ENCODE results near the gene INTS11. TPM values are rescaled to one million over a fixed set of nuclear protein-coding genes. Genes with fewer than 3 reads are reported as not detected.

INTS11 gene
- total and polyA plus RNA-seq, 10 of the 15 experiments (the other 5 are each of a cell fraction or from before 2014, with no cell fraction given), result 2.5 to 117 (median 77.7) TPM

DNA sequence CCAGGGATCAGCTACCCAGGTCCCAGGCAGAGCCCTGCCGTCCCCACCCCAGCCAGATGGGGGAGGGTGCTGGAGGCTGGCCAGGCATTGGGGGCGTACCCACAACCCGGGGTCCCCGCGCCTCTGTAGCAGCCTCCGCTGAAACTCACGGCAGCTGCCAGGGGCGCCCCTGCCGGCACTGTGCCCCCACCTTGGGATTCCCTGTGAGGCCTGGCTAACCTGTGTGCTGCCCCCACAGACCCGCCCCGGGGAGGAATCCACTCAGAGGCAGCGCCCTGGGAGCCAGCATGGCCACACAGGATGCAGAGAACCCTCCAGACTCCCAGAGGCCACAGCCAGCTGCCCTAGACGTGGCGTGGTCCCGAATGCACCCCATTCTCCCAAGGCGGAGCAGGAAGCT is 20.9 kb upstream of the INTS11 start:
- 85% methylated on average over 16 of the region's 16 CpGs for WGBS (ENCODE audit: insufficient coverage, insufficient replicate concordance, low lambda C conversion rate, missing lambda C conversion rate)
- no peaks in the 10 kb centered on the region for H3K9me3 ChIP-seq (replicated peaks; ENCODE audit: control insufficient read depth, insufficient read depth, low read length)
- intact Hi-C loops (cut with micrococcal nuclease; ENCODE audit: unreplicated experiment), result no loop called here
- ChIA-PET CTCF (interaction anchor here (1.4 kb wide), 1 partner anchor 96 kb away, joined by 3 read pairs; no protein-coding TSS in a partner anchor), POLR2A (no interaction called here), RAD21 (ENCODE audit: unreplicated experiment) (no interaction called here), SMC1A (ENCODE audit: uncharacterized antibody, unreplicated experiment) (no interaction called here)
- no peak overlapping the region for H3K4me2 ChIP-seq (ENCODE audit: control insufficient read depth, insufficient read depth)
- no peak for ATAC-seq
- no peaks in the 10 kb centered on the region for H4K20me1 ChIP-seq (ENCODE audit: control insufficient read depth, insufficient read depth)
- H3K9ac ChIP-seq (ENCODE audit: control insufficient read depth, insufficient read depth, low read length), result no peak overlapping the region
- no peak overlapping the region for H3K4me3 ChIP-seq
- no peak for DNase-seq (ENCODE audit: low read depth, low spot score)
- no peak overlapping the region for H2AFZ ChIP-seq (ENCODE audit: control insufficient read depth, low read depth, low read length)
- in situ Hi-C loops (cut with MboI), result no loop called here
- no peaks in the 10 kb centered on the region for H3K27me3 ChIP-seq (replicated peaks in 1 of 2; ENCODE audit: control insufficient read depth in 2 of 2, insufficient read depth in 2 of 2, low read length in 1 of 2)
- no peak for FAIRE-seq
- H3K27ac ChIP-seq (ENCODE audit: control insufficient read depth, insufficient read depth), result no peak overlapping the region
- BruUV-seq (replicated peaks), result no TSS peak
- peaks cover 0 to 3% of the 10 kb centered on the region in 2 experiments for H3K36me3 ChIP-seq (ENCODE audit: control insufficient read depth in 2 of 2, insufficient read depth in 2 of 2, low read length in 1 of 2)
- H3K79me2 ChIP-seq (ENCODE audit: control insufficient read depth, insufficient read depth, low read length), result peaks cover 2% of the 10 kb centered on the region
- H3K4me1 ChIP-seq (ENCODE audit: control insufficient read depth, insufficient read depth, low read length), result peaks cover 6% of the 10 kb centered on the region; the same call in 1 of the 2 replicates
- no peak for TF ChIP-seq NFIC (IDR thresholded peaks at IDR 0.05; ENCODE audit: low read depth, low read length)

DNA sequence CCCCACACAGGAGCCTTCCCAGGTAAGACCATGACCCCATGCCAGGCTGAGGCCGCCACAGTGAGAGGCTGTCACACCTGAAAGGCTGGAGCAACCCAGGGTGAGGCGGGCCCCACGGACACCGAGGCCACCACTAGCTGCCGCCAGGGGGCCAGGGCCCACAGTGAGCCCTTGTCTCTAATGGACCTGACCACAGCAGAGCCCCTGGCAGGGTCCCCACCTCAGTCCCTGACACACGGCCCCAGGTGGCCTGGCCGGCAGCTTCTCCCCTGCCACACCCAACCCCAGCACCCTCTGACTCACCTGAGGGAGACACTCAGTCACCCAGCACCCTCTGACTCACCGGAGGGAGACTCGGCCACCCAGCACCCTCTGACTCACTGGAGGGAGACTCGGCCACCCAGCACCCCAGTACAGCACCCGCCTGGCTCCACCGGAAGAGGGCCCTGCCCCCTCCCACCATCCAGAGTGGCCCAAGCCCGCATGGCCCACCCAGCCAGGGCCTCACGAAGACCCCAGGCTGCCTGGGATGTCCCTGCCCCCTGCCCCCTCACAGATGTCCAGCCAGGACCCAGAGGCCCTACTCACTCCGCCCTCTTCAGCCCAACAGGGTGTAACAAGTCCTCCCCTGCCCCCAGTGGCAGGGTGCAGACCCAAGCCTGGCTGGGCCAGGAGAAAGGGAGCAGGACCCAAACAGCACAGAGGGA is 20.3 kb upstream of the INTS11 start:
- RAD21 ChIA-PET (ENCODE audit: unreplicated experiment), result no interaction called here
- Histone ChIP-seq H3K9ac (ENCODE audit: control insufficient read depth, insufficient read depth, low read length) (no peak overlapping the region), H3K4me2 (ENCODE audit: control insufficient read depth, insufficient read depth) (0 out of 2 replicates have a peak overlapping the region, but pooled peaks have one; percentile 7), H3K27me3 (replicated peaks in 1 of 2; ENCODE audit: control insufficient read depth in 2 of 2, insufficient read depth in 2 of 2, low read length in 1 of 2) (no peaks in the 10 kb centered on the region), H3K79me2 (ENCODE audit: control insufficient read depth, insufficient read depth, low read length) (peaks cover 2% of the 10 kb centered on the region), H3K4me1 (ENCODE audit: control insufficient read depth, insufficient read depth, low read length) (peaks cover 6% of the 10 kb centered on the region; the same call in 1 of the 2 replicates), H3K9me3 (replicated peaks; ENCODE audit: control insufficient read depth, insufficient read depth, low read length) (no peaks in the 10 kb centered on the region), H4K20me1 (ENCODE audit: control insufficient read depth, insufficient read depth) (no peaks in the 10 kb centered on the region), H3K4me3 (no peak overlapping the region), H3K36me3 (ENCODE audit: control insufficient read depth in 2 of 2, insufficient read depth in 2 of 2, low read length in 1 of 2) (peaks cover 0 to 3% of the 10 kb centered on the region in 2 experiments), H3K27ac (ENCODE audit: control insufficient read depth, insufficient read depth) (no peak overlapping the region), H2AFZ (ENCODE audit: control insufficient read depth, low read depth, low read length) (no peak overlapping the region)
- CTCF ChIA-PET, result interaction anchor here (1.4 kb wide), 1 partner anchor 96 kb away, joined by 3 read pairs; no protein-coding TSS in a partner anchor
- FAIRE-seq (no peak), ATAC-seq (peak; percentile 80), DNase-seq (ENCODE audit: low read depth, low spot score) (no peak)
- WGBS (ENCODE audit: insufficient coverage, insufficient replicate concordance, low lambda C conversion rate, missing lambda C conversion rate), result 60% methylated on average over 13 of the region's 15 CpGs
- intact Hi-C loops (cut with micrococcal nuclease; ENCODE audit: unreplicated experiment) (no loop called here), in situ Hi-C loops (cut with MboI) (no loop called here)
- BruUV-seq (replicated peaks), result no TSS peak
- POLR2A ChIA-PET, result interaction anchor here (0.5 kb wide), 1 partner anchor 535 kb away, joined by 4 read pairs; no protein-coding TSS in a partner anchor
- SMC1A ChIA-PET (ENCODE audit: uncharacterized antibody, unreplicated experiment), result no interaction called here
- no peak for TF ChIP-seq IRF4 (IDR thresholded peaks at IDR 0.05; ENCODE audit: low read depth, low read length)
- TF ChIP-seq, protein P1, sequence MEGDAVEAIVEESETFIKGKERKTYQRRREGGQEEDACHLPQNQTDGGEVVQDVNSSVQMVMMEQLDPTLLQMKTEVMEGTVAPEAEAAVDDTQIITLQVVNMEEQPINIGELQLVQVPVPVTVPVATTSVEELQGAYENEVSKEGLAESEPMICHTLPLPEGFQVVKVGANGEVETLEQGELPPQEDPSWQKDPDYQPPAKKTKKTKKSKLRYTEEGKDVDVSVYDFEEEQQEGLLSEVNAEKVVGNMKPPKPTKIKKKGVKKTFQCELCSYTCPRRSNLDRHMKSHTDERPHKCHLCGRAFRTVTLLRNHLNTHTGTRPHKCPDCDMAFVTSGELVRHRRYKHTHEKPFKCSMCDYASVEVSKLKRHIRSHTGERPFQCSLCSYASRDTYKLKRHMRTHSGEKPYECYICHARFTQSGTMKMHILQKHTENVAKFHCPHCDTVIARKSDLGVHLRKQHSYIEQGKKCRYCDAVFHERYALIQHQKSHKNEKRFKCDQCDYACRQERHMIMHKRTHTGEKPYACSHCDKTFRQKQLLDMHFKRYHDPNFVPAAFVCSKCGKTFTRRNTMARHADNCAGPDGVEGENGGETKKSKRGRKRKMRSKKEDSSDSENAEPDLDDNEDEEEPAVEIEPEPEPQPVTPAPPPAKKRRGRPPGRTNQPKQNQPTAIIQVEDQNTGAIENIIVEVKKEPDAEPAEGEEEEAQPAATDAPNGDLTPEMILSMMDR (IDR thresholded peaks at IDR 0.05 in 2 of 3, conservative IDR thresholded peaks at IDR 0.05 in 1 of 3; ENCODE audit: control insufficient read depth in 2 of 3, extremely low read depth in 1 of 3, insufficient read depth in 1 of 3, low read depth in 3 of 3, low read length in 3 of 3), result peak; percentile 35 to 59 (median 41); a peak in 4 of 6 replicates
- TF ChIP-seq, protein P2, sequence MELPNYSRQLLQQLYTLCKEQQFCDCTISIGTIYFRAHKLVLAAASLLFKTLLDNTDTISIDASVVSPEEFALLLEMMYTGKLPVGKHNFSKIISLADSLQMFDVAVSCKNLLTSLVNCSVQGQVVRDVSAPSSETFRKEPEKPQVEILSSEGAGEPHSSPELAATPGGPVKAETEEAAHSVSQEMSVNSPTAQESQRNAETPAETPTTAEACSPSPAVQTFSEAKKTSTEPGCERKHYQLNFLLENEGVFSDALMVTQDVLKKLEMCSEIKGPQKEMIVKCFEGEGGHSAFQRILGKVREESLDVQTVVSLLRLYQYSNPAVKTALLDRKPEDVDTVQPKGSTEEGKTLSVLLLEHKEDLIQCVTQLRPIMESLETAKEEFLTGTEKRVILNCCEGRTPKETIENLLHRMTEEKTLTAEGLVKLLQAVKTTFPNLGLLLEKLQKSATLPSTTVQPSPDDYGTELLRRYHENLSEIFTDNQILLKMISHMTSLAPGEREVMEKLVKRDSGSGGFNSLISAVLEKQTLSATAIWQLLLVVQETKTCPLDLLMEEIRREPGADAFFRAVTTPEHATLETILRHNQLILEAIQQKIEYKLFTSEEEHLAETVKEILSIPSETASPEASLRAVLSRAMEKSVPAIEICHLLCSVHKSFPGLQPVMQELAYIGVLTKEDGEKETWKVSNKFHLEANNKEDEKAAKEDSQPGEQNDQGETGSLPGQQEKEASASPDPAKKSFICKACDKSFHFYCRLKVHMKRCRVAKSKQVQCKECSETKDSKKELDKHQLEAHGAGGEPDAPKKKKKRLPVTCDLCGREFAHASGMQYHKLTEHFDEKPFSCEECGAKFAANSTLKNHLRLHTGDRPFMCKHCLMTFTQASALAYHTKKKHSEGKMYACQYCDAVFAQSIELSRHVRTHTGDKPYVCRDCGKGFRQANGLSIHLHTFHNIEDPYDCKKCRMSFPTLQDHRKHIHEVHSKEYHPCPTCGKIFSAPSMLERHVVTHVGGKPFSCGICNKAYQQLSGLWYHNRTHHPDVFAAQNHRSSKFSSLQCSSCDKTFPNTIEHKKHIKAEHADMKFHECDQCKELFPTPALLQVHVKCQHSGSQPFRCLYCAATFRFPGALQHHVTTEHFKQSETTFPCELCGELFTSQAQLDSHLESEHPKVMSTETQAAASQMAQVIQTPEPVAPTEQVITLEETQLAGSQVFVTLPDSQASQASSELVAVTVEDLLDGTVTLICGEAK (IDR thresholded peaks at IDR 0.05; ENCODE audit: borderline replicate concordance), result no peak
- TF ChIP-seq, protein P3, sequence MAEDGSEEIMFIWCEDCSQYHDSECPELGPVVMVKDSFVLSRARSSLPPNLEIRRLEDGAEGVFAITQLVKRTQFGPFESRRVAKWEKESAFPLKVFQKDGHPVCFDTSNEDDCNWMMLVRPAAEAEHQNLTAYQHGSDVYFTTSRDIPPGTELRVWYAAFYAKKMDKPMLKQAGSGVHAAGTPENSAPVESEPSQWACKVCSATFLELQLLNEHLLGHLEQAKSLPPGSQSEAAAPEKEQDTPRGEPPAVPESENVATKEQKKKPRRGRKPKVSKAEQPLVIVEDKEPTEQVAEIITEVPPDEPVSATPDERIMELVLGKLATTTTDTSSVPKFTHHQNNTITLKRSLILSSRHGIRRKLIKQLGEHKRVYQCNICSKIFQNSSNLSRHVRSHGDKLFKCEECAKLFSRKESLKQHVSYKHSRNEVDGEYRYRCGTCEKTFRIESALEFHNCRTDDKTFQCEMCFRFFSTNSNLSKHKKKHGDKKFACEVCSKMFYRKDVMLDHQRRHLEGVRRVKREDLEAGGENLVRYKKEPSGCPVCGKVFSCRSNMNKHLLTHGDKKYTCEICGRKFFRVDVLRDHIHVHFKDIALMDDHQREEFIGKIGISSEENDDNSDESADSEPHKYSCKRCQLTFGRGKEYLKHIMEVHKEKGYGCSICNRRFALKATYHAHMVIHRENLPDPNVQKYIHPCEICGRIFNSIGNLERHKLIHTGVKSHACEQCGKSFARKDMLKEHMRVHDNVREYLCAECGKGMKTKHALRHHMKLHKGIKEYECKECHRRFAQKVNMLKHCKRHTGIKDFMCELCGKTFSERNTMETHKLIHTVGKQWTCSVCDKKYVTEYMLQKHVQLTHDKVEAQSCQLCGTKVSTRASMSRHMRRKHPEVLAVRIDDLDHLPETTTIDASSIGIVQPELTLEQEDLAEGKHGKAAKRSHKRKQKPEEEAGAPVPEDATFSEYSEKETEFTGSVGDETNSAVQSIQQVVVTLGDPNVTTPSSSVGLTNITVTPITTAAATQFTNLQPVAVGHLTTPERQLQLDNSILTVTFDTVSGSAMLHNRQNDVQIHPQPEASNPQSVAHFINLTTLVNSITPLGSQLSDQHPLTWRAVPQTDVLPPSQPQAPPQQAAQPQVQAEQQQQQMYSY (CRISPR knock-in tag; IDR thresholded peaks at IDR 0.05), result no peak
